ENCODE measurements around the gene DGKZ.
"Not testable (repeated sequence)": the region's sequence is repeated elsewhere in the genome, so short reads cannot be mapped to it uniquely, and the experiment has no call there.

DGKZ gene

GRCh38 chr11:46346886-46347636, at the start of gene DGKZ:
Gene DGKZ (plus strand): TSS chr11:46347463. CDS start chr11:46347660, 197 bp downstream.
- peak; percentile 92 for DNase-seq (ENCODE audit: low spot score)

GRCh38 chr11:46298699-46299433, 48.4 kb upstream of the DGKZ start:
- no peak for DNase-seq (ENCODE audit: low spot score)

GRCh38 chr11:46299451-46299961, 47.8 kb upstream of the DGKZ start:
- DNase-seq (ENCODE audit: low spot score) = no peak

- no peak for DNase-seq (ENCODE audit: low spot score)
Measured at GRCh38 chr11:46300270-46300669, 47.0 kb upstream of the DGKZ start.

- DNase-seq (ENCODE audit: low spot score) = no peak
Measured at GRCh38 chr11:46302866-46303265, 44.4 kb upstream of the DGKZ start.

GRCh38 chr11:46304036-46304435, 43.2 kb upstream of the DGKZ start:
- not testable (repeated sequence) for DNase-seq (ENCODE audit: low spot score)

GRCh38 chr11:46304605-46305179, 42.6 kb upstream of the DGKZ start:
- DNase-seq (ENCODE audit: low spot score) = no peak

GRCh38 chr11:46305295-46305694, 42.0 kb upstream of the DGKZ start:
- DNase-seq (ENCODE audit: low spot score) = no peak

GRCh38 chr11:46306296-46306853, 40.9 kb upstream of the DGKZ start:
- DNase-seq (ENCODE audit: low spot score) = no peak

GRCh38 chr11:46307369-46307768, 39.9 kb upstream of the DGKZ start:
- no peak for DNase-seq (ENCODE audit: low spot score)

GRCh38 chr11:46307785-46308341, 39.4 kb upstream of the DGKZ start:
- DNase-seq (ENCODE audit: low spot score) = no peak

GRCh38 chr11:46308631-46309419, 38.4 kb upstream of the DGKZ start:
- no peak for DNase-seq (ENCODE audit: low spot score)

GRCh38 chr11:46309814-46310259, 37.4 kb upstream of the DGKZ start:
- no peak for DNase-seq (ENCODE audit: low spot score)

- DNase-seq (ENCODE audit: low spot score) = no peak
Measured at GRCh38 chr11:46315033-46315738, 32.1 kb upstream of the DGKZ start.

GRCh38 chr11:46315783-46316563, 31.3 kb upstream of the DGKZ start:
- no peak for DNase-seq (ENCODE audit: low spot score)

GRCh38 chr11:46319074-46319453, 28.2 kb upstream of the DGKZ start:
- DNase-seq (ENCODE audit: low spot score) = no peak

- no peak for DNase-seq (ENCODE audit: low spot score)
Measured at GRCh38 chr11:46321757-46322156, 25.5 kb upstream of the DGKZ start.

- DNase-seq (ENCODE audit: low spot score) = no peak
Measured at GRCh38 chr11:46322759-46323158, 24.5 kb upstream of the DGKZ start.

GRCh38 chr11:46326813-46327416, 20.3 kb upstream of the DGKZ start:
- DNase-seq (ENCODE audit: low spot score) = no peak

Measured in left forelimb (tissue), 1 donor.